WTC11 (cell line): ENCODE data around the gene SAP25.

Experiments
- TF ChIP-seq, protein P1 (sequence below): sonication (generic); formaldehyde crosslinking; IDR thresholded peaks from 2 replicates; pipeline ENCODE4 v1.8.1; 2022; ENCODE audit warnings: missing genetic modification reagents, borderline replicate concordance
- TF ChIP-seq, protein P2 (sequence below): sonication (generic); formaldehyde crosslinking; IDR thresholded peaks from 2 replicates; pipeline ENCODE4 v1.8.0; 2022; ENCODE audit warnings: mild to moderate bottlenecking, missing genetic modification reagents
- TF ChIP-seq, protein P3 (sequence below): fragments of 200-600 bp; IDR thresholded peaks from 2 replicates; pipeline ENCODE4 v1.8.0; 2022; ENCODE audit warnings: antibody characterized with exemption

GRCh38 chr7:100578246-100579183 is 4.8 kb upstream of the SAP25 start:
- TF ChIP-seq, protein P1, sequence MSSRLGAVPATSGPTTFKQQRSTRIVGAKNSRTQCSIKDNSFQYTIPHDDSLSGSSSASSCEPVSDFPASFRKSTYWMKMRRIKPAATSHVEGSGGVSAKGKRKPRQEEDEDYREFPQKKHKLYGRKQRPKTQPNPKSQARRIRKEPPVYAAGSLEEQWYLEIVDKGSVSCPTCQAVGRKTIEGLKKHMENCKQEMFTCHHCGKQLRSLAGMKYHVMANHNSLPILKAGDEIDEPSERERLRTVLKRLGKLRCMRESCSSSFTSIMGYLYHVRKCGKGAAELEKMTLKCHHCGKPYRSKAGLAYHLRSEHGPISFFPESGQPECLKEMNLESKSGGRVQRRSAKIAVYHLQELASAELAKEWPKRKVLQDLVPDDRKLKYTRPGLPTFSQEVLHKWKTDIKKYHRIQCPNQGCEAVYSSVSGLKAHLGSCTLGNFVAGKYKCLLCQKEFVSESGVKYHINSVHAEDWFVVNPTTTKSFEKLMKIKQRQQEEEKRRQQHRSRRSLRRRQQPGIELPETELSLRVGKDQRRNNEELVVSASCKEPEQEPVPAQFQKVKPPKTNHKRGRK = no peak
- TF ChIP-seq, protein P2, sequence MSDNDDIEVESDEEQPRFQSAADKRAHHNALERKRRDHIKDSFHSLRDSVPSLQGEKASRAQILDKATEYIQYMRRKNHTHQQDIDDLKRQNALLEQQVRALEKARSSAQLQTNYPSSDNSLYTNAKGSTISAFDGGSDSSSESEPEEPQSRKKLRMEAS = no peak
- TF ChIP-seq, protein P3, sequence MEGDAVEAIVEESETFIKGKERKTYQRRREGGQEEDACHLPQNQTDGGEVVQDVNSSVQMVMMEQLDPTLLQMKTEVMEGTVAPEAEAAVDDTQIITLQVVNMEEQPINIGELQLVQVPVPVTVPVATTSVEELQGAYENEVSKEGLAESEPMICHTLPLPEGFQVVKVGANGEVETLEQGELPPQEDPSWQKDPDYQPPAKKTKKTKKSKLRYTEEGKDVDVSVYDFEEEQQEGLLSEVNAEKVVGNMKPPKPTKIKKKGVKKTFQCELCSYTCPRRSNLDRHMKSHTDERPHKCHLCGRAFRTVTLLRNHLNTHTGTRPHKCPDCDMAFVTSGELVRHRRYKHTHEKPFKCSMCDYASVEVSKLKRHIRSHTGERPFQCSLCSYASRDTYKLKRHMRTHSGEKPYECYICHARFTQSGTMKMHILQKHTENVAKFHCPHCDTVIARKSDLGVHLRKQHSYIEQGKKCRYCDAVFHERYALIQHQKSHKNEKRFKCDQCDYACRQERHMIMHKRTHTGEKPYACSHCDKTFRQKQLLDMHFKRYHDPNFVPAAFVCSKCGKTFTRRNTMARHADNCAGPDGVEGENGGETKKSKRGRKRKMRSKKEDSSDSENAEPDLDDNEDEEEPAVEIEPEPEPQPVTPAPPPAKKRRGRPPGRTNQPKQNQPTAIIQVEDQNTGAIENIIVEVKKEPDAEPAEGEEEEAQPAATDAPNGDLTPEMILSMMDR = no peak
